HepG2 (cell line): Measurements from ENCODE around the gene NAT9. TPM values are rescaled to one million over a fixed set of nuclear protein-coding genes. Genes with fewer than 3 reads are reported as not detected.

Source experiments
- CREBL2 ChIP-seq: sonication (generic); formaldehyde crosslinking; IDR thresholded peaks from 2 replicates; pipeline ENCODE4 v1.8.1; 2023; ENCODE audit warnings: missing genetic modification reagents, mild to moderate bottlenecking, borderline replicate concordance
- KLF16 ChIP-seq, 2 experiments: sonication (generic) in 1 of 2; formaldehyde crosslinking in 1 of 2; IDR thresholded peaks; 2 replicates each; pipeline versions ENCODE4 v1.6.1 to v1.8.0; 2016 to 2023; ENCODE audit warnings: missing genetic modification reagents in 2 of 2, missing compliant biosample characterization in 1 of 2
- NFRKB ChIP-seq: fragments of 450-650 bp; IDR thresholded peaks from 2 replicates; pipeline ENCODE4 v1.6.1; 2017
- NPAS2 ChIP-seq: sonication (generic); formaldehyde crosslinking; IDR thresholded peaks from 2 replicates; pipeline ENCODE4 v1.8.0; 2022; ENCODE audit warnings: mild to moderate bottlenecking, missing genetic modification reagents, borderline replicate concordance
- PRDM4 ChIP-seq: sonication (generic); formaldehyde crosslinking; IDR thresholded peaks from 2 replicates; pipeline ENCODE4 v1.9.0; 2021; ENCODE audit warnings: missing genetic modification reagents, borderline replicate concordance
- PRMT3 ChIP-seq: sonication (generic); formaldehyde crosslinking; IDR thresholded peaks from 2 replicates; pipeline ENCODE4 v1.8.1; 2022; ENCODE audit warnings: low read depth, mild to moderate bottlenecking, moderate library complexity, missing genetic modification reagents, borderline replicate concordance
- RARG ChIP-seq: sonication (generic); formaldehyde crosslinking; IDR thresholded peaks from 2 replicates; pipeline ENCODE4 v1.4.0; 2020; ENCODE audit warnings: low read depth, mild to moderate bottlenecking, missing genetic modification reagents
- RORA ChIP-seq: sonication (generic); formaldehyde crosslinking; IDR thresholded peaks from 2 replicates; pipeline ENCODE4 v1.5.0; 2020; ENCODE audit warnings: mild to moderate bottlenecking, missing genetic modification reagents, moderate library complexity
- SNAI1 ChIP-seq: sonication (generic); formaldehyde crosslinking; IDR thresholded peaks from 2 replicates; pipeline ENCODE4 v1.5.0; 2020; ENCODE audit warnings: mild to moderate bottlenecking, missing genetic modification reagents, borderline replicate concordance
- SP1 ChIP-seq, 2 experiments: fragments of 450-650 bp in 1 of 2; sonication (generic) in 1 of 2; formaldehyde crosslinking in 1 of 2; IDR thresholded peaks; 2 replicates each; pipeline versions ENCODE4 v1.4.0 to v1.6.1; 2016 to 2020; ENCODE audit warnings: missing genetic modification reagents in 1 of 2
- TCF12 ChIP-seq, 2 experiments: fragments of 450-650 bp in 1 of 2; sonication (generic) in 1 of 2; formaldehyde crosslinking in 1 of 2; IDR thresholded peaks; 2 replicates each; pipeline versions ENCODE4 v1.6.1 to v1.8.0; 2017 to 2022; ENCODE audit warnings: antibody characterized with exemption in 1 of 2, mild to moderate bottlenecking in 1 of 2, missing genetic modification reagents in 1 of 2, moderate library complexity in 1 of 2
- U2AF2 ChIP-seq: fragments of 200-400 bp; formaldehyde crosslinking; IDR thresholded peaks from 2 replicates; pipeline ENCODE4 v1.6.1; 2017; ENCODE audit warnings: low read depth, mild to moderate bottlenecking, low read length
- ZNF264 ChIP-seq: sonication (generic); formaldehyde crosslinking; IDR thresholded peaks from 2 replicates; pipeline ENCODE4 v1.4.0; 2020; ENCODE audit warnings: missing genetic modification reagents
- ZNF337 ChIP-seq: sonication (generic); formaldehyde crosslinking; IDR thresholded peaks from 2 replicates; pipeline ENCODE4 v1.5.1; 2020; ENCODE audit warnings: missing genetic modification reagents, low read depth, mild to moderate bottlenecking, borderline replicate concordance
- ZNF343 ChIP-seq: sonication (generic); formaldehyde crosslinking; IDR thresholded peaks from 2 replicates; pipeline ENCODE4 v1.4.0; 2020; ENCODE audit warnings: mild to moderate bottlenecking, missing genetic modification reagents
- ZNF382 ChIP-seq: sonication (generic); formaldehyde crosslinking; IDR thresholded peaks from 2 replicates; pipeline ENCODE4 v1.5.0; 2020; ENCODE audit warnings: missing genetic modification reagents, mild to moderate bottlenecking, borderline replicate concordance
- ZNF414 ChIP-seq: sonication (generic); formaldehyde crosslinking; IDR thresholded peaks from 2 replicates; pipeline ENCODE4 v1.5.0; 2020; ENCODE audit warnings: missing genetic modification reagents
- ZNF451 ChIP-seq: sonication (generic); formaldehyde crosslinking; IDR thresholded peaks from 2 replicates; pipeline ENCODE4 v1.5.0; 2020; ENCODE audit warnings: mild to moderate bottlenecking, missing genetic modification reagents
- ZNF557 ChIP-seq: sonication (generic); formaldehyde crosslinking; IDR thresholded peaks from 2 replicates; pipeline ENCODE4 v1.4.0; 2020; ENCODE audit warnings: missing genetic modification reagents
- ZNF644 ChIP-seq: IDR thresholded peaks from 2 replicates; pipeline ENCODE4 v1.6.1; 2016; ENCODE audit warnings: low read depth
- ZNF761 ChIP-seq: sonication (generic); formaldehyde crosslinking; conservative IDR thresholded peaks from 2 replicates; pipeline ENCODE4 v1.4.0; 2020; ENCODE audit warnings: mild to moderate bottlenecking, missing genetic modification reagents
- ZNF816 ChIP-seq: sonication (generic); formaldehyde crosslinking; IDR thresholded peaks from 2 replicates; pipeline ENCODE4 v1.8.0; 2022; ENCODE audit warnings: missing genetic modification reagents, mild to moderate bottlenecking, borderline replicate concordance
- ZSCAN9 ChIP-seq: IDR thresholded peaks from 2 replicates; pipeline ENCODE4 v1.6.1; 2016; ENCODE audit warnings: borderline replicate concordance
- polyA plus RNA-seq, 8 experiments: library from polyadenylated mRNA; depleted of rRNA in 3 of 8; stranded (reverse) in 7 of 8; unstranded in 1 of 8; fragments of >200 nt; fragmentation: Illumina TruSeq in 4 of 8; extraction: Trizol in 4 of 8; gene quantifications; 2 replicates each; pipeline versions ENCODE4 v1.2.1 to v1.2.3, GENCODE V29; 2011 to 2016; ENCODE audit warnings: low read depth in 4 of 8, missing spikeins in 1 of 8, mixed read lengths in 1 of 8; ENCODE audit not compliant: insufficient read depth in 1 of 8
- total RNA-seq, 5 experiments: library from RNA; depleted of rRNA; stranded (reverse); fragments of >200 nt; fragmentation: Illumina TruSeq; extraction: Trizol; gene quantifications; 2 replicates each; pipeline ENCODE4 v1.2.3, GENCODE V29; 2016; ENCODE audit warnings: low read depth in 1 of 5
- TF ChIP-seq, protein P1 (sequence below): sonication (generic); formaldehyde crosslinking; conservative IDR thresholded peaks from 2 replicates; pipeline ENCODE4 v1.5.0; 2020; ENCODE audit warnings: missing genetic modification reagents

The NAT9 gene
- total and polyA plus RNA-seq, 2 of the 13 experiments (the other 11 are each of a cell fraction or from before 2014, with no cell fraction given) = 39.7 to 44.2 TPM

DNA sequence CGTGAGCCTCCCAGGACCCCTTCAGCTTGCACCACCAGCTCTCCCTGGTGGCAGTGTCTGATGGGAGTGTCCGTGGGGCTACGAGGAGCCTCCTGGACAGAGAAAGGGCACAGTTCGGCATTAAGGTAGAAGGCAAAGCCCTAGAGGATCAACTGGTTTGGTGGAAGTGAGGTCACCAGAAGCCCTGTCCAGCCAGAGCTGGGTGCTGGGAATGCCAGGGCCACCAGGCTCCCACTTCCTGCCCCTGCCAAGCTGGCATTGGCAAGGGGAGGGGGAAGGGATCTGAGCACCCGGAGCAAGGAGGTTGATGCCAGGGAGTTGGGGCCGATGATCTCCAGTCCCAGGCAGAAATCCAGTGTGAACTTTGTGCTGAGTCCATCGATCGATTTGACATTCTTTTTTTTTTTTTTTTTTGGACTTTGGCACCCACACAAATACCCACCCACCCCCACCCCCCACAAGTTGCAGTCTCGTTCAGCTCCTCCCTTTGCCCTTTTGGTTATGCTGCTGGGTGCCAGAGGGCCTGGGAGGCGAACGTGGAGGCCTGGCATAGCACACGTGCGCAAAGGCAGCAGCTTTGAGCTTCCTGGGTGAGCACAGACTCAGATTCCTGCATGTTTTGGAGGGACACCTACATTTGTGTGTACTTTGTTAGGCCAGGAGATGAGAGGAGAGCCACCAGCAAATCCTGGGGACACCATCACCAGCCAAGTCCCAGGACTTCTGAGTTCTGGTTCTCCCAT, 25.6 kb downstream of the NAT9 start (continued):
- no peak for TF ChIP-seq CREBL2 (CRISPR knock-in tag)
- TF ChIP-seq NFRKB = no peak
- TF ChIP-seq RARG (CRISPR knock-in tag) = no peak
- TF ChIP-seq TCF12 (IDR thresholded peaks at IDR 0.05) = no peak
- peak; percentile 91 for TF ChIP-seq TCF12 (CRISPR knock-in tag; IDR thresholded peaks at IDR 0.05)
- TF ChIP-seq SNAI1 (CRISPR knock-in tag) = no peak; the same call in 1 of the 2 replicates
- no peak for TF ChIP-seq ZNF343
- no peak for TF ChIP-seq ZNF451
- no peak for TF ChIP-seq ZNF337 (CRISPR knock-in tag)
- no peak for TF ChIP-seq PRDM4 (CRISPR knock-in tag)
- peak; percentile 26 to 82; a peak in 2 of 4 replicates for TF ChIP-seq KLF16 (CRISPR knock-in tag; IDR thresholded peaks at IDR 0.05)
- peak; percentile 37; the same call in 1 of the 2 replicates for TF ChIP-seq ZNF644
- no peak for TF ChIP-seq PRMT3 (CRISPR knock-in tag)
- no peak; the same call in none of the 2 replicates for TF ChIP-seq ZSCAN9 (CRISPR knock-in tag)
- TF ChIP-seq ZNF761 = no peak
- no peak for TF ChIP-seq U2AF2
- TF ChIP-seq ZNF557 (CRISPR knock-in tag) = peak; percentile 92; the same call in 1 of the 2 replicates
- TF ChIP-seq, protein P1, sequence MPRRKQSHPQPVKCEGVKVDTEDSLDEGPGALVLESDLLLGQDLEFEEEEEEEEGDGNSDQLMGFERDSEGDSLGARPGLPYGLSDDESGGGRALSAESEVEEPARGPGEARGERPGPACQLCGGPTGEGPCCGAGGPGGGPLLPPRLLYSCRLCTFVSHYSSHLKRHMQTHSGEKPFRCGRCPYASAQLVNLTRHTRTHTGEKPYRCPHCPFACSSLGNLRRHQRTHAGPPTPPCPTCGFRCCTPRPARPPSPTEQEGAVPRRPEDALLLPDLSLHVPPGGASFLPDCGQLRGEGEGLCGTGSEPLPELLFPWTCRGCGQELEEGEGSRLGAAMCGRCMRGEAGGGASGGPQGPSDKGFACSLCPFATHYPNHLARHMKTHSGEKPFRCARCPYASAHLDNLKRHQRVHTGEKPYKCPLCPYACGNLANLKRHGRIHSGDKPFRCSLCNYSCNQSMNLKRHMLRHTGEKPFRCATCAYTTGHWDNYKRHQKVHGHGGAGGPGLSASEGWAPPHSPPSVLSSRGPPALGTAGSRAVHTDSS (CRISPR knock-in tag) = 0 out of 2 replicates have a peak, but pooled peaks have one; percentile 53
- TF ChIP-seq NPAS2 (CRISPR knock-in tag) = 0 out of 2 replicates have a peak, but pooled peaks have one; percentile 63
- no peak for TF ChIP-seq ZNF382 (CRISPR knock-in tag)
- TF ChIP-seq ZNF414 = no peak
- peak; percentile 70; the same call in 1 of the 2 replicates for TF ChIP-seq ZNF816 (CRISPR knock-in tag)
- peak; percentile 84 for TF ChIP-seq ZNF264
- TF ChIP-seq SP1 (IDR thresholded peaks at IDR 0.05) = no peak
- TF ChIP-seq SP1 (CRISPR knock-in tag; IDR thresholded peaks at IDR 0.05) = peak; percentile 17; the same call in 1 of the 2 replicates
- no peak for TF ChIP-seq RORA (CRISPR knock-in tag)
